Kidney epithelial cell (primary cell): ENCODE measurements around the gene TNIP3. TPM values are rescaled to one million over a fixed set of nuclear protein-coding genes. Genes with fewer than 3 reads are reported as not detected.

Source experiments
- DNase-seq: peaks from one replicate; pipeline ENCODE4 v3.0.0-alpha.2; 2010; ENCODE audit warnings: low read depth
- H3K27me3 ChIP-seq: 2 replicates; pipeline ENCODE4 v1.6.0; 2011; ENCODE audit warnings: low read length; ENCODE audit not compliant: control insufficient read depth, insufficient read depth
- H3K36me3 ChIP-seq: 2 replicates; pipeline ENCODE4 v1.5.1; 2011; ENCODE audit warnings: low read length; ENCODE audit not compliant: control insufficient read depth, insufficient read depth
- H3K4me3 ChIP-seq: 2 replicates; pipeline ENCODE4 v1.5.1; 2011; ENCODE audit warnings: low read depth, mild to moderate bottlenecking, control low read depth, low read length
- total RNA-seq: library from RNA; depleted of rRNA; stranded (reverse); fragments of >200 nt; gene quantifications from 2 replicates; pipeline ENCODE4 v1.2.3, GENCODE V29; 2015
- TF ChIP-seq, protein P1 (sequence below): IDR thresholded peaks from 2 replicates; pipeline ENCODE4 v1.5.1; 2011; ENCODE audit warnings: mild to moderate bottlenecking, moderate library complexity, low read length, control low read depth, inconsistent platforms; ENCODE audit not compliant: insufficient read depth, poor library complexity, severe bottlenecking

TNIP3 gene
- total RNA-seq, 1 donor from 2014 or later: 1.1 TPM

- H3K36me3 ChIP-seq: no peaks in the 10 kb centered on the region
- no peak for DNase-seq
- no peaks in the 10 kb centered on the region for H3K27me3 ChIP-seq
- TF ChIP-seq, protein P1, sequence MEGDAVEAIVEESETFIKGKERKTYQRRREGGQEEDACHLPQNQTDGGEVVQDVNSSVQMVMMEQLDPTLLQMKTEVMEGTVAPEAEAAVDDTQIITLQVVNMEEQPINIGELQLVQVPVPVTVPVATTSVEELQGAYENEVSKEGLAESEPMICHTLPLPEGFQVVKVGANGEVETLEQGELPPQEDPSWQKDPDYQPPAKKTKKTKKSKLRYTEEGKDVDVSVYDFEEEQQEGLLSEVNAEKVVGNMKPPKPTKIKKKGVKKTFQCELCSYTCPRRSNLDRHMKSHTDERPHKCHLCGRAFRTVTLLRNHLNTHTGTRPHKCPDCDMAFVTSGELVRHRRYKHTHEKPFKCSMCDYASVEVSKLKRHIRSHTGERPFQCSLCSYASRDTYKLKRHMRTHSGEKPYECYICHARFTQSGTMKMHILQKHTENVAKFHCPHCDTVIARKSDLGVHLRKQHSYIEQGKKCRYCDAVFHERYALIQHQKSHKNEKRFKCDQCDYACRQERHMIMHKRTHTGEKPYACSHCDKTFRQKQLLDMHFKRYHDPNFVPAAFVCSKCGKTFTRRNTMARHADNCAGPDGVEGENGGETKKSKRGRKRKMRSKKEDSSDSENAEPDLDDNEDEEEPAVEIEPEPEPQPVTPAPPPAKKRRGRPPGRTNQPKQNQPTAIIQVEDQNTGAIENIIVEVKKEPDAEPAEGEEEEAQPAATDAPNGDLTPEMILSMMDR: no peak
- no peak overlapping the region for H3K4me3 ChIP-seq
Measured at GRCh38 chr4:121138039-121138825, 25.9 kb downstream of the TNIP3 start.

- no peak for DNase-seq
- Histone ChIP-seq H3K27me3 (no peaks in the 10 kb centered on the region), H3K36me3 (no peaks in the 10 kb centered on the region), H3K4me3 (no peak overlapping the region)
- TF ChIP-seq, protein P1: no peak
Measured at GRCh38 chr4:121130326-121130660, 33.8 kb downstream of the TNIP3 start.

DNA sequence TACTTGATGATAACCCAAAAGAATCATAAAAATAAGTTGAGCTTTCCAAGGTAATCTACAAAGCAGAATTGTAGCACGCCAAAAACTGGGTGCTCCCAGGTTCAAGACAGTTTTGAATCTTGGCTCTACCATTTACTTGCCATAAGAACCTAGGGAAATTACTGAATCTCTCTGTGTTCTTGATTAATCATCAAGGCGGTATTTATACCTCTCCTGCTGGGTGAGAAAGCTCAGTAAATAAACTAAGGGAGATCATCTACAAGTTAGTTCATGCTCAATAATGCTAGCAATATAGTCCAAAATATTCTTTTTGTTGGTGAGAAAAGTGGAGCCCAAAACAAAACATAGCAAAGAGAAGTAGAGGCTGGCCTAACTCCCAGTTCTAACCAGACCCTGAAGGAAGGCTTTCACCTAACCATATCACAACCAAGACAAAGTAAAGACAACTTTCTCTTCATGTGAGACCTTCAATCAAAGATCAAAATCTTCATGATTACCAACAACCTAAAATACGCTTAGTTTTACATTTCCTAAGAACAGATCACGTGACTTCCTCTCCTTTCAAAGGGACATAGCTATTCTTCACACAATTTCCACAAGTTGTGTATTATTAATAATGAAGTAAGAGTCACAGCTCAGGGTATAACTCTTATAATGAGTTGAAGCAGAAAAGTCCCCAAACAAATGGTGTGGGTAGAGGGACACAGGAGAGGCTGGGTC lies 34.4 kb downstream of the TNIP3 start:
- no peak for DNase-seq
- H3K4me3 ChIP-seq: no peak overlapping the region
- H3K36me3 ChIP-seq: no peaks in the 10 kb centered on the region
- TF ChIP-seq, protein P1: no peak
- no peaks in the 10 kb centered on the region for H3K27me3 ChIP-seq

DNA sequence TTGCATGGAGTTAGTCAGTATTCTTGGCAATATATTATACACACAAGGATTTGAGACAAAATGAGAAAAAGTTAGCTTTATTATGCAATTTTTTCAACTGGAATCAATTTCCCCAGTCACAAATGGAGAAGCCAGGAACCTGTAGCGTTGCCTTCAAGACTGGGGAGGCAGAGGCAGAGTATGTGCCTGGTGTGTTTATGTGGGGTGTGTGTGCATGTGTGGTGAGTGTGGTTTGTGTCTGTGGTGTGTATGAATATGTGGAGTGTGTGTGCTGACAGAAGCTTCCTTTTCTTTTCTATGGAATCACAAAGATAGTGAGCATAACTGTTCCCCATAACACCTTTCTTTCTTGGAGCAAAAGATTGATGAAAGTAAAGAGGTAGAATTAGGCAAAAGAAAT lies 37.0 kb downstream of the TNIP3 start:
- no peak for DNase-seq
- H3K36me3 ChIP-seq: no peaks in the 10 kb centered on the region
- TF ChIP-seq, protein P1: no peak
- H3K27me3 ChIP-seq: no peaks in the 10 kb centered on the region
- no peak overlapping the region for H3K4me3 ChIP-seq

GRCh38 chr4:121126449-121127006 lies 37.6 kb downstream of the TNIP3 start:
- Histone ChIP-seq H3K4me3 (no peak overlapping the region), H3K27me3 (no peaks in the 10 kb centered on the region), H3K36me3 (no peaks in the 10 kb centered on the region)
- no peak for DNase-seq
- TF ChIP-seq, protein P1: no peak
